ENCODE results near the gene RBBP8NL. TPM values are rescaled to one million over a fixed set of nuclear protein-coding genes. Genes with fewer than 3 reads are reported as not detected.

Gene RBBP8NL
- total RNA-seq, 6 experiments from 2014 or later, result not detected

DNA sequence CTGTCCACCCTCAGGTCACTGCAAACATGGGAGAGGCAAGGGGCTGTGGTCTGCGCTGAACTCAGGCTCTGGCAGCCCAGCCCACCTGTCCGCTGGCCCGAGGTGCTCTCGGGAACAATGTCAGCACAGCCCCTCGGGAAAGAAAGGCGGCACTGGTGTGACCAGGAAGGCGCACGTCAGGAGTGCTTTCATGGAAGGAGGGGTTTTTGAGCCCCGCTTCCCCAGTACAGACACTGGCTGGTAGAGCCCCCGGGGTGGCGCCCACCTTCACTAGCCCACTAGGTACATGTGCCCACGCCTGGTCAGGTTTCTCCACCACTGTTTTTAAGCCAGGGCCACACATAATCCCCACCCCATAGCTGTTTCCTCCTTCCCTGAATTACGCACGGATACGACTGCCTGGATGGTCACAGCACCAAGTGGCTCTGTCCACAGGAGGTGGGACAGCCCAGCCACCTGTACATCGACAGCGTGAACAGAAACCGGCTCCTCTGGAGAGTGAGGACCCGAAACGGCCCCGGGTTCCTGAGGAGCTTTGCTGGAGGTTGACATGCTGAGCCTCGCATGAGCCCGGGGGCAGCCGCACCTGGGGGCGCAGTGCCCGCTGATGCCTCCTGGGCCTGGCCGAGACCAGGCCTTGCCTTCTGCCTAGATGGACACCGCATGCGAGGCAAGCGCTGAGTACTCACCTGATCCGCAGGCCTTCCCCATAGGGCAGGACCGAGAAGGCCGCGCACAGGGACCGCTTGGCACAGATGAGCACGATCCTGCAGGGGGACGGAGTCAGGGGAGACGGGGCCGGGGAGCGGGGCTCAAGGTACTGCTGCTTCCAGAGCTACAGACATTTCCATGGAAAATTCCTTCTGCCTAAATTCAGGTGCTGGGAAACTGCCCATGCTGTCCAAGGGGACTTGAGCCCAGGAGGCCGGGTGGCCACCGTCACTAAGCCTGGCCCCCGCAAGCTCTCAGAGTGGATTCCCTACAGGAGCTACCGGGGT, 32.8 kb downstream of the RBBP8NL start:
- TF ChIP-seq POLR2A (IDR thresholded peaks at IDR 0.05), result no peak
- TF ChIP-seq, protein P1, sequence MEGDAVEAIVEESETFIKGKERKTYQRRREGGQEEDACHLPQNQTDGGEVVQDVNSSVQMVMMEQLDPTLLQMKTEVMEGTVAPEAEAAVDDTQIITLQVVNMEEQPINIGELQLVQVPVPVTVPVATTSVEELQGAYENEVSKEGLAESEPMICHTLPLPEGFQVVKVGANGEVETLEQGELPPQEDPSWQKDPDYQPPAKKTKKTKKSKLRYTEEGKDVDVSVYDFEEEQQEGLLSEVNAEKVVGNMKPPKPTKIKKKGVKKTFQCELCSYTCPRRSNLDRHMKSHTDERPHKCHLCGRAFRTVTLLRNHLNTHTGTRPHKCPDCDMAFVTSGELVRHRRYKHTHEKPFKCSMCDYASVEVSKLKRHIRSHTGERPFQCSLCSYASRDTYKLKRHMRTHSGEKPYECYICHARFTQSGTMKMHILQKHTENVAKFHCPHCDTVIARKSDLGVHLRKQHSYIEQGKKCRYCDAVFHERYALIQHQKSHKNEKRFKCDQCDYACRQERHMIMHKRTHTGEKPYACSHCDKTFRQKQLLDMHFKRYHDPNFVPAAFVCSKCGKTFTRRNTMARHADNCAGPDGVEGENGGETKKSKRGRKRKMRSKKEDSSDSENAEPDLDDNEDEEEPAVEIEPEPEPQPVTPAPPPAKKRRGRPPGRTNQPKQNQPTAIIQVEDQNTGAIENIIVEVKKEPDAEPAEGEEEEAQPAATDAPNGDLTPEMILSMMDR (IDR thresholded peaks at IDR 0.05), result no peak
- 80% methylated on average over 3 of the region's 44 CpGs for WGBS (ENCODE audit: insufficient coverage, low coverage, low lambda C conversion rate, missing lambda C conversion rate)
- peaks cover 0 to 16% (median 0%) of the 10 kb centered on the region in 4 donors for H3K4me1 ChIP-seq

DNA sequence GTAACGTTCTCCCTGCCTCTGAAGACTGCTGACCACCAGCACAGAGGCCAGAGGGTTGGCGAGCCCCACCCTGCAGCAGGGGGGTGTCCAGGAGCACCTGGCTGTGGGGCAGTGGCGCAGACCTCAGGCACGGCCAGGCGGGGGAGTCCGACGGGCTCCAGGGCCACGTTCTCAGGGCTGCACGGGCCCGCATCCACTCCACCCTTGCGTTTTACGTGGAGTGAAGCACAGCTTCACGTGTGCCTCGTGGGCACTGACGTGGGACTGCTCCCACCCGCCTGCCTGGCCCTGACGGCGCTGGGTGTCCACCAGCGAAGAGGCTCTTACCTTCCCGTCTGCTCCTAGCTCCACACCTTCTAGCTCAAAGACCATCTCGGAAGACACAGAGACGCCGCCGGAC, 33.5 kb downstream of the RBBP8NL start:
- no peaks in the 10 kb centered on the region for H3K27me3 ChIP-seq
- H3K4me1 ChIP-seq, result peaks cover 0 to 16% (median 0%) of the 10 kb centered on the region in 4 donors
- ATAC-seq, result no peak
- H3K9me3 ChIP-seq, result no peaks in the 10 kb centered on the region
- intact Hi-C loops (cut with DNase I), result no loop called here
- no peak overlapping the region for H3K4me3 ChIP-seq
- WGBS (ENCODE audit: insufficient coverage, low coverage, low lambda C conversion rate, missing lambda C conversion rate), result no CpG with 5 or more reads among the region's 24 CpGs
- H3K27ac ChIP-seq, result no peak overlapping the region
- DNase-seq, result no peak
- peaks cover 0 to 3% (median 0%) of the 10 kb centered on the region in 4 donors for H3K36me3 ChIP-seq
- TF ChIP-seq, protein P1 (IDR thresholded peaks at IDR 0.05), result no peak
- TF ChIP-seq POLR2A (IDR thresholded peaks at IDR 0.05), result no peak

More for the DNA sequence above, 32.8 kb downstream of the RBBP8NL start:
- DNase-seq (no peak), ATAC-seq (no peak)
- H3K4me3 ChIP-seq, result no peak overlapping the region
- H3K27ac ChIP-seq, result no peak overlapping the region
- intact Hi-C loops (cut with DNase I), result no loop called here
- no peaks in the 10 kb centered on the region for H3K36me3 ChIP-seq
- no peaks in the 10 kb centered on the region for H3K9me3 ChIP-seq
- no peaks in the 10 kb centered on the region for H3K27me3 ChIP-seq

DNA sequence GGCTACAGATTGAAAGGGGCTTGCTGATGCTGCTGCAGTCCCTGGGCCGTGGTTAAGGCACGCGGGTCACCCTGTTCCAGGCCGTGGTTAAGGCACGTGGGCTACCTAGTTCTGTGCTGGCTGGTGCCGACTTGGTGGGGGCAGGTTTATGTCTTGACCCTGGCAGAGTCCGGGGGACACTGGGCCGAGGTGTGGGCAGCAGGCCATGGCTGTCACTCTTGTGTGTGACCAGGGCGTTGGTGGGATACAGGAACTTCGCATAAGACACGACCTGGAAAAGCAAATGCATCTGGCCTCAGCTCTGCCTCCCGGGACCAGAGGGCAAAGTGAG, 34.0 kb downstream of the RBBP8NL start:
- no CpG with 5 or more reads among the region's 12 CpGs for WGBS (ENCODE audit: insufficient coverage, low coverage, low lambda C conversion rate, missing lambda C conversion rate)
- H3K9me3 ChIP-seq, result no peaks in the 10 kb centered on the region
- ATAC-seq (no peak), DNase-seq (no peak)
- peaks cover 0 to 17% (median 0%) of the 10 kb centered on the region in 4 donors for H3K4me1 ChIP-seq
- no peak for TF ChIP-seq POLR2A (IDR thresholded peaks at IDR 0.05)
- TF ChIP-seq, protein P1 (IDR thresholded peaks at IDR 0.05), result no peak
- intact Hi-C loops (cut with DNase I), result no loop called here
- peaks cover 0 to 8% (median 0%) of the 10 kb centered on the region in 4 donors for H3K36me3 ChIP-seq
- no peak overlapping the region for H3K27ac ChIP-seq
- no peaks in the 10 kb centered on the region for H3K27me3 ChIP-seq
- H3K4me3 ChIP-seq, result no peak overlapping the region

DNA sequence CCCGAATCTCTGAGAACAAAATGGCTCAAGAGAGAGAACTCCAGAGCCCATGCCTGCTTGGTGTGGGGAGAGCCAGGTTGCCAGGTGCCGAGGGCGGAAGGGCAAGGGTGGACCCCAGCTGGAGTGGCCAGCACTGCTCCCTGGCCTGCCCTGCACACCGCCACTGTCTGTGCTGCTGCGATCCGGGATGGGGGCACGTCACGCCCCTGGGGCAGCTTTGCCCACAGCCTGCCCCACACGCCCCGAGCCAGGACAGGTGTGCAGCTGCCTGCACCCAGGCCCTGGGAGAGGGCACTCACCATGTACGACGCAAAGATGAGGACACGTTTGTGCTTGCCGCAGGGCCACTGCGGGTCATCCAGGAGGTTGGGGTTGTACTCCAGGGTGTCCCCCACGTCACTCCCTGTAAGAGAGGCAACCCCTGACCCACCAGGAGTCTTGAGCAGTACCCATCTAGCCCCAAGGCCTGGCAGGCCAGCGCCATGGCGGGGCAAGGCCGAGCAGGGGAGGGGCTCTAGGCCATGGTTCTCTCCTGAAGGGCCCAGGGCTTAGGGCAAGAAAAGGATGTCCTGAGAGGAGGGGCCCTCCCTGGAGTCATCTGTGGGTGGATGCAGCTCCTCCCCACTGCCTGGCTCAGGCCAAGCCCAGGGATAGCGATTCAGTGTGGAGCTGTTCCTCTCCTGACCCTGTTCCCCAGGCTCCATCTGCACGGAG, 34.6 kb downstream of the RBBP8NL start:
- WGBS (ENCODE audit: insufficient coverage, low coverage, low lambda C conversion rate, missing lambda C conversion rate), result 50% methylated on average over 1 of the region's 21 CpGs

More for the DNA sequence above, 34.6 kb downstream of the RBBP8NL start:
- TF ChIP-seq, protein P1 (IDR thresholded peaks at IDR 0.05), result no peak
- TF ChIP-seq POLR2A (IDR thresholded peaks at IDR 0.05), result no peak
- intact Hi-C loops (cut with DNase I), result no loop called here
- ATAC-seq (no peak), DNase-seq (no peak)
- Histone ChIP-seq H3K4me3 (no peak overlapping the region), H3K27me3 (no peaks in the 10 kb centered on the region), H3K9me3 (no peaks in the 10 kb centered on the region), H3K36me3 (peaks cover 0 to 10% (median 0%) of the 10 kb centered on the region in 4 donors), H3K4me1 (peaks cover 0 to 22% (median 2%) of the 10 kb centered on the region in 4 donors), H3K27ac (no peak overlapping the region)
